ENCODE results near the gene MALSU1.

GRCh38 chr7:23279819-23280525 is 19.2 kb upstream of the MALSU1 start:
- TF ChIP-seq ZNF629 (CRISPR knock-in tag; conservative IDR thresholded peaks at IDR 0.05): no peak
- TF ChIP-seq, protein P1, sequence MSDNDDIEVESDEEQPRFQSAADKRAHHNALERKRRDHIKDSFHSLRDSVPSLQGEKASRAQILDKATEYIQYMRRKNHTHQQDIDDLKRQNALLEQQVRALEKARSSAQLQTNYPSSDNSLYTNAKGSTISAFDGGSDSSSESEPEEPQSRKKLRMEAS (IDR thresholded peaks at IDR 0.05): no peak
- no peak for TF ChIP-seq ZNF468 (CRISPR knock-in tag; IDR thresholded peaks at IDR 0.05)
- no peak for TF ChIP-seq SIX4 (CRISPR knock-in tag; IDR thresholded peaks at IDR 0.05)
- no peak for TF ChIP-seq ZNF264 (CRISPR knock-in tag; IDR thresholded peaks at IDR 0.05)
